Stimulated activated CD4-positive, alpha-beta T cell treated with anti-CD3 and anti-CD28 coated beads, Interleukin-1b, Interleukin-23, amount 100 ng/mL, for 4 hours (primary cell): ENCODE results near the gene BEST1.
"Not testable (repeated sequence)": the region's sequence is repeated elsewhere in the genome, so short reads cannot be mapped to it uniquely, and the experiment has no call there.

Experiments
- DNase-seq, 2 donors: peaks; one replicate each; pipeline ENCODE4 v3.0.0-alpha.2; 2020; ENCODE audit warnings: low read depth in 2 of 2

The BEST1 gene

GRCh38 chr11:61978703-61979661 lies 28.8 kb downstream of the BEST1 start:
- no peak for DNase-seq

GRCh38 chr11:61980783-61981541 lies 30.8 kb downstream of the BEST1 start:
- no peak for DNase-seq

- no peak for DNase-seq
Observed at GRCh38 chr11:61983419-61983818, 33.3 kb downstream of the BEST1 start.

- DNase-seq: no peak
Observed at GRCh38 chr11:61985869-61986268, 35.7 kb downstream of the BEST1 start.

GRCh38 chr11:61994981-61995380 lies 44.8 kb downstream of the BEST1 start:
- DNase-seq: no peak

GRCh38 chr11:61996933-61997332 lies 46.8 kb downstream of the BEST1 start:
- DNase-seq: no peak

- no peak for DNase-seq
Observed at GRCh38 chr11:61999141-61999975, 49.2 kb downstream of the BEST1 start.

GRCh38 chr11:62000539-62001446 lies 50.6 kb downstream of the BEST1 start:
- no peak for DNase-seq

- DNase-seq: no peak
Observed at GRCh38 chr11:62001450-62002191, 51.5 kb downstream of the BEST1 start.

- not testable (repeated sequence) for DNase-seq
Observed at GRCh38 chr11:62002283-62002682, 52.1 kb downstream of the BEST1 start.

GRCh38 chr11:62004473-62004872 lies 54.3 kb downstream of the BEST1 start:
- DNase-seq: no peak

- DNase-seq: no peak
Observed at GRCh38 chr11:62008193-62008592, 58.0 kb downstream of the BEST1 start.

- no peak for DNase-seq
Observed at GRCh38 chr11:62010935-62011528, 60.9 kb downstream of the BEST1 start.

- no peak for DNase-seq
Observed at GRCh38 chr11:62011881-62012280, 61.7 kb downstream of the BEST1 start.

GRCh38 chr11:62012451-62012831 lies 62.3 kb downstream of the BEST1 start:
- DNase-seq: no peak

- no peak for DNase-seq
Observed at GRCh38 chr11:62012832-62013461, 62.8 kb downstream of the BEST1 start.
